GM12874 (cell line): Measurements from ENCODE around the gene STK35.
A peak's percentile ranks its signal among the peaks of the same experiment; 100 is the strongest.

Experiments used
- CTCF ChIP-seq: IDR thresholded peaks from 2 replicates; pipeline ENCODE4 v1.5.1; 2011; ENCODE audit warnings: low read depth, mild to moderate bottlenecking, control low read depth, low read length, moderate library complexity; ENCODE audit not compliant: insufficient read depth

Gene STK35

GRCh38 chr20:2093159-2093781 is 8.4 kb upstream of the STK35 start:
- TF ChIP-seq CTCF, result peak; percentile 70

- no peak for TF ChIP-seq CTCF
These were observed 7.7 kb upstream of the STK35 start for GRCh38 chr20:2093883-2094282.

GRCh38 chr20:2101865-2102584 is 398 bp downstream of the STK35 start:
- TF ChIP-seq CTCF, result no peak

- no peak for TF ChIP-seq CTCF
These were observed 1.2 kb downstream of the STK35 start for GRCh38 chr20:2102585-2103460.

- TF ChIP-seq CTCF, result no peak
These were observed 2.0 kb downstream of the STK35 start for GRCh38 chr20:2103461-2104153.

GRCh38 chr20:2104236-2104635 is 2.6 kb downstream of the STK35 start:
- TF ChIP-seq CTCF, result no peak

- TF ChIP-seq CTCF, result no peak
These were observed 6.9 kb downstream of the STK35 start for GRCh38 chr20:2108498-2108897.
